HCT116 (cell line): ENCODE results near the gene CHCHD3. TPM values are rescaled to one million over a fixed set of nuclear protein-coding genes. Genes with fewer than 3 reads are reported as not detected.

Experiments used
- ATAC-seq: fragments of 200-7000 bp; cut with Tn5 transposase; 2 replicates; pipeline ENCODE4 v1.9.1; 2020; ENCODE audit warnings: mild to moderate bottlenecking, moderate library complexity
- BruUV-seq: library from RNA; stranded (reverse); fragments of 400-500 nt; replicated peaks from 2 replicates; lab custom pipeline; 2021; lab: Mats Ljungman, UMichigan
- CTCF ChIA-PET: fragments of 300-600 bp; sonication (Branson Sonifier 250); formaldehyde crosslinking; loops from one replicate; lab custom pipeline; 2021; ENCODE audit warnings: antibody characterized with exemption; lab: Charles Lee
- POLR2A ChIA-PET: fragments of 300-600, 350-600 bp; sonication (Branson Sonifier 250); formaldehyde crosslinking; loops from one replicate; lab custom pipeline; 2021; ENCODE audit warnings: antibody characterized with exemption; lab: Charles Lee
- RAD21 ChIA-PET, 2 experiments: fragments of 300-600 bp; sonication (Branson Sonifier 250); formaldehyde crosslinking; loops; one replicate each; lab custom pipeline; 2023; ENCODE audit warnings: low total read pairs in 2 of 2; ENCODE audit not compliant: uncharacterized antibody in 2 of 2, unreplicated experiment in 2 of 2, low non-redundant PET in 1 of 2; lab: Charles Lee
- DNase-seq: peaks from one replicate; pipeline ENCODE4 v3.0.0-alpha.2; 2010; ENCODE audit warnings: low read depth, low spot score
- H2AFZ ChIP-seq: fragments of 200-600 bp; shearing (Covaris generic), sonication (generic); 2 replicates; pipeline ENCODE4 v1.6.1; 2017; ENCODE audit warnings: low read depth, mixed run types, mixed read lengths, antibody characterized with exemption, low read length; ENCODE audit not compliant: poor library complexity, severe bottlenecking
- H3K27ac ChIP-seq: 2 replicates; pipeline ENCODE4 v1.5.1; 2012; ENCODE audit warnings: low read depth, low read length
- H3K27me3 ChIP-seq: fragments of 200-600 bp; sonication (generic); 2 replicates; pipeline ENCODE4 v1.6.1; 2016; ENCODE audit warnings: mixed run types, low read length, mixed read lengths; ENCODE audit not compliant: insufficient read depth
- H3K36me3 ChIP-seq, 2 experiments: fragments of 200-500 bp in 1 of 2; fragments of 200-600 bp in 1 of 2; sonication (Bioruptor generic) in 1 of 2; sonication (generic) in 1 of 2; 2 replicates each; pipeline versions ENCODE4 v1.5.1 to v1.6.1; 2014 to 2016; ENCODE audit warnings: low read length in 2 of 2, inconsistent platforms in 1 of 2, mixed read lengths in 1 of 2, mixed run types in 1 of 2; ENCODE audit not compliant: insufficient read depth in 2 of 2, control insufficient read depth in 1 of 2
- H3K4me1 ChIP-seq, 2 experiments: fragments of 200-600 bp in 1 of 2; sonication (generic) in 1 of 2; 2 replicates each; pipeline versions ENCODE4 v1.5.1 to v1.6.1; 2012 to 2017; ENCODE audit warnings: low read length in 2 of 2, inconsistent platforms in 1 of 2, mild to moderate bottlenecking in 1 of 2, mixed read lengths in 1 of 2, mixed run types in 1 of 2, moderate library complexity in 1 of 2; ENCODE audit not compliant: insufficient read depth in 2 of 2, control insufficient read depth in 1 of 2
- H3K4me2 ChIP-seq: fragments of 200-600 bp; sonication (generic); 2 replicates; pipeline ENCODE4 v1.6.1; 2017; ENCODE audit warnings: mixed run types, low read length, mixed read lengths
- H3K4me3 ChIP-seq, 2 experiments: fragments of 200-600 bp in 1 of 2; sonication (generic) in 1 of 2; replicated peaks in 1 of 2; 2 replicates each; pipeline ENCODE4 v1.5.1; 2011 to 2016; ENCODE audit warnings: low read length in 2 of 2, control low read depth in 1 of 2, low read depth in 1 of 2, mild to moderate bottlenecking in 1 of 2, mixed read lengths in 1 of 2, mixed run types in 1 of 2
- H3K79me2 ChIP-seq: fragments of 200-600 bp; sonication (generic); 2 replicates; pipeline ENCODE4 v1.6.1; 2017; ENCODE audit warnings: mild to moderate bottlenecking, mixed run types, low read length, moderate library complexity, mixed read lengths; ENCODE audit not compliant: insufficient read depth
- H3K9ac ChIP-seq: fragments of 200-600 bp; sonication (generic); 2 replicates; pipeline ENCODE4 v1.6.1; 2016; ENCODE audit warnings: low read length, mixed read lengths
- H3K9me2 ChIP-seq: fragments of 200-600 bp; sonication (generic), shearing (Covaris generic); 2 replicates; pipeline ENCODE4 v1.6.1; 2017; ENCODE audit warnings: mixed run types, mild to moderate bottlenecking, moderate library complexity; ENCODE audit not compliant: insufficient read depth
- H3K9me3 ChIP-seq, 2 experiments: fragments of 200-500 bp in 1 of 2; fragments of 200-600 bp in 1 of 2; sonication (Bioruptor generic) in 1 of 2; sonication (generic) in 1 of 2; 2 replicates each; pipeline ENCODE4 v1.6.1; 2014 to 2017; ENCODE audit warnings: low read length in 2 of 2, mixed read lengths in 2 of 2, inconsistent platforms in 1 of 2, low read depth in 1 of 2, mild to moderate bottlenecking in 1 of 2, mixed run types in 1 of 2, moderate library complexity in 1 of 2; ENCODE audit not compliant: control insufficient read depth in 1 of 2, insufficient read depth in 1 of 2
- H4K20me1 ChIP-seq: fragments of 200-600 bp; sonication (generic), shearing (Covaris generic); 2 replicates; pipeline ENCODE4 v1.6.1; 2017; ENCODE audit warnings: mixed run types, mild to moderate bottlenecking, moderate library complexity; ENCODE audit not compliant: insufficient read depth
- ATF3 ChIP-seq: IDR thresholded peaks from 2 replicates; pipeline ENCODE4 v1.6.1; 2012
- CBX3 ChIP-seq: IDR thresholded peaks from 2 replicates; pipeline ENCODE4 v1.6.1; 2012; ENCODE audit warnings: low read depth
- CEBPB ChIP-seq: IDR thresholded peaks from 2 replicates; pipeline ENCODE4 v1.6.1; 2012; ENCODE audit warnings: low read depth
- EGR1 ChIP-seq: IDR thresholded peaks from 2 replicates; pipeline ENCODE4 v1.6.1; 2012; ENCODE audit warnings: low read depth
- ELF1 ChIP-seq: IDR thresholded peaks from 2 replicates; pipeline ENCODE4 v1.6.1; 2012; ENCODE audit warnings: low read depth, borderline replicate concordance
- FOSL1 ChIP-seq: IDR thresholded peaks from 2 replicates; pipeline ENCODE4 v1.6.1; 2012; ENCODE audit warnings: low read depth
- JUND ChIP-seq: IDR thresholded peaks from 2 replicates; pipeline ENCODE4 v1.6.1; 2012
- POLR2AphosphoS5 ChIP-seq: IDR thresholded peaks from 2 replicates; pipeline ENCODE4 v1.6.1; 2011; ENCODE audit warnings: mild to moderate bottlenecking, low read depth, low read length, moderate library complexity
- RAD21 ChIP-seq: IDR thresholded peaks from 2 replicates; pipeline ENCODE4 v1.6.1; 2012; ENCODE audit warnings: low read depth, mild to moderate bottlenecking
- SIN3A ChIP-seq: IDR thresholded peaks from 2 replicates; pipeline ENCODE4 v1.6.1; 2012; ENCODE audit warnings: low read depth
- SP1 ChIP-seq: IDR thresholded peaks from 2 replicates; pipeline ENCODE4 v1.6.1; 2012; ENCODE audit warnings: low read depth
- TCF7L2 ChIP-seq: IDR thresholded peaks from 2 replicates; pipeline ENCODE4 v1.7.0; 2011; ENCODE audit warnings: borderline replicate concordance, inconsistent platforms; ENCODE audit not compliant: insufficient read depth, insufficient read length; ENCODE audit errors: extremely low read depth
- ZFX ChIP-seq: fragments of 450-650 bp; IDR thresholded peaks from 2 replicates; pipeline ENCODE4 v1.6.1; 2017
- intact Hi-C: fragments of 100-400 bp; cut with micrococcal nuclease; formaldehyde crosslinking; loops from 2 replicates; pipeline ENCODE4 v1.10.0; 2022
- total RNA-seq: library from RNA; stranded (reverse); gene quantifications from one replicate; pipeline ENCODE4 v1.2.1, GENCODE V29; 2021; ENCODE audit not compliant: unreplicated experiment
- TF ChIP-seq, protein P1 (sequence below): IDR thresholded peaks from 2 replicates; pipeline ENCODE4 v1.6.1; 2011; ENCODE audit warnings: mild to moderate bottlenecking, low read length, moderate library complexity; ENCODE audit not compliant: insufficient replicate concordance; ENCODE audit errors: extremely low read depth

Gene CHCHD3
- total RNA-seq, 1 experiment from 2014 or later = 73.5 TPM

- BruUV-seq = no TSS peak
- Histone ChIP-seq H4K20me1 (no peaks in the 10 kb centered on the region), H3K9me3 (no peaks in the 10 kb centered on the region), H3K27me3 (no peaks in the 10 kb centered on the region), H3K4me2 (no peak overlapping the region), H3K79me2 (no peaks in the 10 kb centered on the region), H3K4me1 (peaks cover 3 to 20% of the 10 kb centered on the region in 2 experiments), H3K9me2 (no peaks in the 10 kb centered on the region), H3K36me3 (no peaks in the 10 kb centered on the region), H3K4me3 (no peak overlapping the region), H2AFZ (no peak overlapping the region), H3K9ac (no peak overlapping the region), H3K27ac (no peak overlapping the region)
- ATAC-seq = no peak
- DNase-seq = no peak
- RAD21 ChIA-PET = no interaction called here
- intact Hi-C loops = no loop called here
- POLR2A ChIA-PET = no interaction called here
- no peak for TF ChIP-seq CEBPB
- TF ChIP-seq EGR1 = no peak
- no peak for TF ChIP-seq TCF7L2
- no peak for TF ChIP-seq ZFX
- no peak for TF ChIP-seq RAD21
- TF ChIP-seq, protein P1, sequence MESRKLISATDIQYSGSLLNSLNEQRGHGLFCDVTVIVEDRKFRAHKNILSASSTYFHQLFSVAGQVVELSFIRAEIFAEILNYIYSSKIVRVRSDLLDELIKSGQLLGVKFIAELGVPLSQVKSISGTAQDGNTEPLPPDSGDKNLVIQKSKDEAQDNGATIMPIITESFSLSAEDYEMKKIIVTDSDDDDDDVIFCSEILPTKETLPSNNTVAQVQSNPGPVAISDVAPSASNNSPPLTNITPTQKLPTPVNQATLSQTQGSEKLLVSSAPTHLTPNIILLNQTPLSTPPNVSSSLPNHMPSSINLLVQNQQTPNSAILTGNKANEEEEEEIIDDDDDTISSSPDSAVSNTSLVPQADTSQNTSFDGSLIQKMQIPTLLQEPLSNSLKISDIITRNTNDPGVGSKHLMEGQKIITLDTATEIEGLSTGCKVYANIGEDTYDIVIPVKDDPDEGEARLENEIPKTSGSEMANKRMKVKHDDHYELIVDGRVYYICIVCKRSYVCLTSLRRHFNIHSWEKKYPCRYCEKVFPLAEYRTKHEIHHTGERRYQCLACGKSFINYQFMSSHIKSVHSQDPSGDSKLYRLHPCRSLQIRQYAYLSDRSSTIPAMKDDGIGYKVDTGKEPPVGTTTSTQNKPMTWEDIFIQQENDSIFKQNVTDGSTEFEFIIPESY = no peak
- no peak for TF ChIP-seq CBX3
- CTCF ChIA-PET = no interaction called here
These were observed 301.1 kb downstream of the CHCHD3 start for GRCh38 chr7:132780822-132781221.

DNA sequence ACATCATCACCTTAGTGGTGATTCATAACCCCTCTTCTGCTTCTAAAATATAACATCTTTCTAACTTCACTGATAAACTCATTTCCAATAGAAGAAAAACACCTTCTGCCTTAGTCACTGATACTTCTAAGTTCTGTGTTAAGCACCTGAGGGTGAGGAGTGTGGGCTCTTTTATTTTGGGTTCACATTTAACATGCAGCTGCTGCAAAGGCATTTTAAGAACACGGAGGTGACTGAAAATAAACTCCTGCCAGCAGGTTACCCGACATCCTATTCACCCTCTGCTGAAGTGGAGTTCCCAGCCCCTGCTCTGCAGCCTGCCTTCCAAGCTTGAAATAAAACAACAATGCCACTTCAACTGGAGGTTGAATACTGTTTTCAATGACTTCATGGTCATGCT, 302.7 kb downstream of the CHCHD3 start:
- Histone ChIP-seq H4K20me1 (no peaks in the 10 kb centered on the region), H3K4me1 (peaks cover 3 to 12% of the 10 kb centered on the region in 2 experiments), H3K4me2 (no peak overlapping the region), H3K27ac (no peak overlapping the region), H2AFZ (no peak overlapping the region), H3K36me3 (no peaks in the 10 kb centered on the region), H3K9me3 (no peaks in the 10 kb centered on the region), H3K27me3 (no peaks in the 10 kb centered on the region), H3K4me3 (no peak overlapping the region), H3K9me2 (no peaks in the 10 kb centered on the region), H3K9ac (no peak overlapping the region), H3K79me2 (no peaks in the 10 kb centered on the region)
- RAD21 ChIA-PET = no interaction called here
- intact Hi-C loops = no loop called here
- ATAC-seq (no peak), DNase-seq (no peak)
- no TSS peak for BruUV-seq
- POLR2A ChIA-PET = no interaction called here
- CTCF ChIA-PET = no interaction called here
- no peak for TF ChIP-seq SIN3A
- no peak for TF ChIP-seq SP1
- no peak for TF ChIP-seq ZFX
- TF ChIP-seq TCF7L2 = no peak
- no peak for TF ChIP-seq ELF1
- no peak for TF ChIP-seq JUND
- TF ChIP-seq FOSL1 = no peak
- no peak for TF ChIP-seq CBX3
- TF ChIP-seq POLR2AphosphoS5 = no peak
- no peak for TF ChIP-seq CEBPB
- TF ChIP-seq RAD21 = no peak
- TF ChIP-seq, protein P1 = no peak
- TF ChIP-seq ATF3 = no peak
